Measurements from ENCODE around the gene CD320. TPM values are rescaled to one million over a fixed set of nuclear protein-coding genes. Genes with fewer than 3 reads are reported as not detected.
A peak's percentile ranks its signal among the peaks of the same experiment; 100 is the strongest.

Gene CD320
- total and polyA plus RNA-seq, 2 of the 8 experiments (the other 6 are each of a cell fraction or from before 2014, with no cell fraction given), result 80.4 to 157 TPM

DNA sequence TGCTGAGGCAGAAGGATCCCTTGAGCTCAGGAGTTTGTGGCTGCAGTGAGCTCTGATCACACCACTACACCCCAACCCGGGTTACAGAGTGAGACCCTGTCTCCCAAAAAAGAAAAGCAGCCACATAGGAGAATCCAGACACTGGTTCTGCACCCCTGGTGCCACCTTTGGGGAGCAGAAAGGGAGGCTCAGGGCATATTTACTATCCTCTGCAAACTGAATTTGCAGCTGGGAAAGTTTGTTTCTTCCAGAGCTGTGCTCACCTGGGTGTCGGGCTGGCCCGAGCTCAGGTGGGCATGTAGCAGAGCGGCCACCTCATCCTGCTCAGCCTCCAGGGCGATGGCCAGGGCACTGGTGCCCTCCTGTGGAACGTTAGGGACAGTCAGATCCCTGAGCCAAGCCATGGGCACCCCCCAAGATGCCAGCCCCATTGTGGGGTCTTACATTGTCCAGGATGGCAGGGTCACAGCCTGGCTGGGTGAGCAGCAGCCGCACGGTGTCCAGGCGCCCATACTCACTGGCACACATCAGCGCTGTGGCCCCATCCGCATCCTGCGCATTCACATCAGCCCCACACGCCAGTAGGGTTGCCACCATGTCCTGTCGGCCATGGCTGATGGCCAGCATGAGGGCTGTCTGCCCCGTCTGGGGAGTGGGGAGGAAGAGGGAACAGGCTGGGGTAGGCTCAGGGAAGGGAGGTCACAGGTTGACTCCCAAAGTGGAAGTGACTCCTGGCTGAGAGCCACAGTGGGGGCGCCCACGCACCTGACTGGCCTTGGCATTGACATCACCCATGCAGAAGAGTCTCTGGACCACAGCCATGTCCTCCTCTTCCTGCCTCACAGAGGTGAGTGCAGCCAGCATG is 16.3 kb upstream of the CD320 start (continued):
- TF ChIP-seq ASH2L (IDR thresholded peaks at IDR 0.05; ENCODE audit: low read length), result no peak
- peak; percentile 65 for TF ChIP-seq YY1 (IDR thresholded peaks at IDR 0.05; ENCODE audit: low read depth, low read length)
- TF ChIP-seq RAD21 (IDR thresholded peaks at IDR 0.05 in 1 of 2, conservative IDR thresholded peaks at IDR 0.05 in 1 of 2; ENCODE audit: low read depth in 2 of 2, low read length in 2 of 2), result peak; percentile 47 to 60
- no peak for TF ChIP-seq TEAD4 (IDR thresholded peaks at IDR 0.05; ENCODE audit: low read depth, low read length)
- 0 out of 2 replicates have a peak, but pooled peaks have one; percentile 12 for TF ChIP-seq CHD2 (IDR thresholded peaks at IDR 0.05; ENCODE audit: low read length)
- peak in 1 of 2 experiments; percentile 50; a peak in 2 of 3 replicates for TF ChIP-seq POLR2A (IDR thresholded peaks at IDR 0.05; ENCODE audit: control extremely low read depth in 1 of 2, low read depth in 2 of 2, low read length in 2 of 2)
- TF ChIP-seq SP4 (IDR thresholded peaks at IDR 0.05; ENCODE audit: low read length), result no peak

Data from H1 (cell line).